ENCODE data around the gene GRIN3B.

GRCh38 chr19:1049800-1050199 lies 49.6 kb downstream of the GRIN3B start:
- TF ChIP-seq, protein P1, sequence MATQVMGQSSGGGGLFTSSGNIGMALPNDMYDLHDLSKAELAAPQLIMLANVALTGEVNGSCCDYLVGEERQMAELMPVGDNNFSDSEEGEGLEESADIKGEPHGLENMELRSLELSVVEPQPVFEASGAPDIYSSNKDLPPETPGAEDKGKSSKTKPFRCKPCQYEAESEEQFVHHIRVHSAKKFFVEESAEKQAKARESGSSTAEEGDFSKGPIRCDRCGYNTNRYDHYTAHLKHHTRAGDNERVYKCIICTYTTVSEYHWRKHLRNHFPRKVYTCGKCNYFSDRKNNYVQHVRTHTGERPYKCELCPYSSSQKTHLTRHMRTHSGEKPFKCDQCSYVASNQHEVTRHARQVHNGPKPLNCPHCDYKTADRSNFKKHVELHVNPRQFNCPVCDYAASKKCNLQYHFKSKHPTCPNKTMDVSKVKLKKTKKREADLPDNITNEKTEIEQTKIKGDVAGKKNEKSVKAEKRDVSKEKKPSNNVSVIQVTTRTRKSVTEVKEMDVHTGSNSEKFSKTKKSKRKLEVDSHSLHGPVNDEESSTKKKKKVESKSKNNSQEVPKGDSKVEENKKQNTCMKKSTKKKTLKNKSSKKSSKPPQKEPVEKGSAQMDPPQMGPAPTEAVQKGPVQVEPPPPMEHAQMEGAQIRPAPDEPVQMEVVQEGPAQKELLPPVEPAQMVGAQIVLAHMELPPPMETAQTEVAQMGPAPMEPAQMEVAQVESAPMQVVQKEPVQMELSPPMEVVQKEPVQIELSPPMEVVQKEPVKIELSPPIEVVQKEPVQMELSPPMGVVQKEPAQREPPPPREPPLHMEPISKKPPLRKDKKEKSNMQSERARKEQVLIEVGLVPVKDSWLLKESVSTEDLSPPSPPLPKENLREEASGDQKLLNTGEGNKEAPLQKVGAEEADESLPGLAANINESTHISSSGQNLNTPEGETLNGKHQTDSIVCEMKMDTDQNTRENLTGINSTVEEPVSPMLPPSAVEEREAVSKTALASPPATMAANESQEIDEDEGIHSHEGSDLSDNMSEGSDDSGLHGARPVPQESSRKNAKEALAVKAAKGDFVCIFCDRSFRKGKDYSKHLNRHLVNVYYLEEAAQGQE (IDR thresholded peaks at IDR 0.05; ENCODE audit: low read depth, low read length): no peak
- TF ChIP-seq ZZZ3 (IDR thresholded peaks at IDR 0.05; ENCODE audit: control insufficient read depth, insufficient read length, low read depth) (no peak), PAX5 (IDR thresholded peaks at IDR 0.05; ENCODE audit: borderline replicate concordance, low read depth, low read length) (no peak)

Measured in GM12878 (cell line).